HG03039 (cell line): Measurements from ENCODE around the gene CHN1.

ENCODE experiments used
- ATAC-seq: cut with Tn5 transposase; IDR thresholded peaks from one replicate; pipeline ENCODE4 v1.9.1; 2021; ENCODE audit warnings: mild to moderate bottlenecking, moderate library complexity; ENCODE audit not compliant: unreplicated experiment

The CHN1 gene

DNA sequence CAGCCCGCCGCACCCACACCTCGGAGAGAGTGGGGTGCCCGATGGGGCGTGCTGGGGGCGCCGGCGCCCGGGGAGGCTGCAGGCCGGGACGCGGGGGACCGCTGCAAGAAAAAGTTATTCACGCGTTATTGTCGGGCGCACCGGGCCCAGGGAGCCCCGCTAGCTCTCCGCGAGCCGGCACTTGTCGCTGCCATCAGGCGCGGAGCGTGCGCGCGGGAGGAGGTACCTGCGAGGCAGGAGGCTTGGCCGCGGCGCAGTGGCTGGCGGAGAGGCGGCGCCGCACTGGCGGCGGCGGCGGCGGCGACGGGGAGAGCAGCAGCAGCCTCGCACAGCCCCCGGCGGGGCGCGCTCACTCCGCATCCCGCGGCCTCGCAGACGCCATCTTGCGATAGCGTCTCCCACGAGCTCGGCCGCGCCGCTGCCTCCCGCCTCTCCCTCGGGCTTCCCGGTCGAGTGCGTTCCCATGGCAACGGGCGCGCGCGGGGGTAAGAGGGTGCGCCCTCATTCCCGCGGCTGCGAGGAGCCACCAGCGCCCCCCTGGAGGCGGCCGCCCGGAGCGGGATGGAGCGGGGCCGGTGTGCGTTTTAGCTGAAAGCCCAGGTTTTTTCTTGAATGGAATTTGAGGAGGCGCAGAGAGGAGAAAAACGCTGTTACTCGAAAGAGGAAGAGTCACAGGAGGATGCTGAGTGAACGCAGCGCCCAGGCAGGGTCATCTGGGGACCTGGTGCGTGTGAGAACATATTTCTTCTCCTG, at the start of gene CHN1:
CHN1 (minus strand) TSS at position 402 of the 753 bp plus-strand sequence. CDS start 469 bp downstream, outside the sequence.
- ATAC-seq = peak; percentile 81

DNA sequence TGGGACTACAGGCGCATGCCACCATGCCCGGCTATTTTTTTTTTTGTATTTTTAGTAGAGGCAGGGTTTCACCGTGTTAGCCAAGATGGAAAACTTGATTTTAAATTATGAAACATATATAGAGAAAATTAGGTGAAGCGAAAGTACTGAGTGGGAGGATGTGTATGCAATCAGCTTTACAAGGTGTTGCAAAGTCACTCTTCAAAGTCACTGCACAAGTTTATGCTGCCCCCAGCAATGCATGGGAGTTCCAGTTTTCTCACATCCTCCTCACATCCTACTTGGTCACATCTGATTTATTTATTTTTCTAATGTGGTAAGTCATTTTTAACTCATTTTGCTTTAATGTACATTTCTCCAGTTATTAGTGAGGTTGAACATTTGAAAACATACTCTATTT, 49.2 kb upstream of the CHN1 start:
- no peak for ATAC-seq

DNA sequence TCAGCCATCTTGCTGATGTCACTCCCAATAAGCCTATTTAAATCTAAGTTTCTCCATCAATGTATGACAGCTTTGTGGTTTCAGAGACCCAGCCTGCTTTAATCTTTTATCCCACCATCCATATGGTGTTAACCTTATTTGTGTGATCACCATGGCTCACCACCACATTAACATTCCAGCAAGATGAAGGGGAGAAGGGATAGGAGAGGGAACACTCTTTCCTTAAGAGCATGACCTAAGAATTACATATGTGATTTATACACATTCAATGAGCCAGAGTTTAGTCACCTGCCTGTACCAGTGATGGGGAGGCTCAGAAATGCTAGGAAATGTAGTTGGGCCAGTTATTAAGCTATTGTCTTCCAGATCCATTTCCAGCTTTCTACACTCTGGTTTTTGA, 44.5 kb upstream of the CHN1 start:
- no peak for ATAC-seq

DNA sequence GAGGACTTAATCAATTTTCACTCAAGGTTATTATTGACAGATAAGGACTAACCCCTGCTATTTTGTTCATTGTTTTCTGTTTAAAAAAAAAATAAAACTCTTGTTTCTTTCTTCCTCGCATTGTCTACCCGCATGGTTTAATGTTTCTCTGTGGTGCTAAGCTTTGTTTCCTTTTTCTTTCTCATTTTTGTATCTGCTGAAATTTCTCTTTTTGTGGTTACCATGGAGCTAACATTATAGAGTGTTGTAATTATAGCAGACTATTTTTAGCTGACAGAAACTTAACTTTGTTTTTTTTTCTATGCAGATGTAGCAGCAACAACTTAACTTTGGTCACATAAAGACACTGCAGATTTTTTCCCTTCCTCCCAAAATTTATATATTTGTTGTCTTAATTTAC, 43.1 kb upstream of the CHN1 start:
- ATAC-seq = no peak

- ATAC-seq = no peak
Measured at GRCh38 chr2:175039490-175039889, 34.3 kb upstream of the CHN1 start.

GRCh38 chr2:175039031-175039430, 33.9 kb upstream of the CHN1 start:
- ATAC-seq = no peak

- no peak for ATAC-seq
Measured at GRCh38 chr2:175037941-175038340, 32.8 kb upstream of the CHN1 start.

DNA sequence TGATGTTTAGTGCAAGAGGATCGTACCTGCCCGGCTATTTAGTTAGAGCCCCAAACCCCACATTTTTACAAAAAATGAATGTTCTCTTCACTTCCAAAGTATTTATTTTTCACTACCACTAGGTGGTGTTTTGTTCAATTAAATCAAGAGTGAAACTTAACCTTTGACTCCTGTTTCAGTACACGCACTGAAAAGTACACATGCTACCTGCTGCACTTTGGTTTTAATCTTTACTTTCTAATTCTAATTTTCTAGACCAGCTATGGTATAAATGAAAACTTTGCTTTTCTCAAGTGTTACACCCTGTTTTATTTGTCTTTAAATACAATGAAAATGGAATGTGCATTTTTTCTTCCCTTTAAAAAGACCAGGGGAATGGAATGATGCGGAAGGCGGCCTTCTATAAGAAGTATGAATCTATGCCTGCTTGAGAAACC, 31.4 kb upstream of the CHN1 start:
- no peak for ATAC-seq

GRCh38 chr2:175035806-175036205, 30.6 kb upstream of the CHN1 start:
- ATAC-seq = no peak

DNA sequence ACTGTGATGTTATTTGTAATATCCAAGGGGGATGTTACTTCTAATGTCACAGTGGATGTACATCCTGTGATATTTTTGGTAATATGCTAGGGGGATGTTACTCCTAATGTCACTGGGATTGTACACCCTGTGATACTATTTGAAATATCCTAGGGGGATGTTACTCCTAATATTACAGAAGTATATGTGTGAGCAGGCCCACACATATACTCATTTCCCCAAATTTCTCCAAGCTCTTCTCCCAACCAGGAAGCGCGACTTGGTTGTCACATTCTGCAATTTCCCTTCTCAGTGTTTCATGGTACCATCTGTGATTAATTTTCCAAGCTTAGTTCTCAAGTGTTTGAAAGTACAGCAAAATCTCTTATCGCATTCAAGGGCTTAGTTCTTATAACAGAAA, 29.5 kb upstream of the CHN1 start:
- ATAC-seq = no peak

DNA sequence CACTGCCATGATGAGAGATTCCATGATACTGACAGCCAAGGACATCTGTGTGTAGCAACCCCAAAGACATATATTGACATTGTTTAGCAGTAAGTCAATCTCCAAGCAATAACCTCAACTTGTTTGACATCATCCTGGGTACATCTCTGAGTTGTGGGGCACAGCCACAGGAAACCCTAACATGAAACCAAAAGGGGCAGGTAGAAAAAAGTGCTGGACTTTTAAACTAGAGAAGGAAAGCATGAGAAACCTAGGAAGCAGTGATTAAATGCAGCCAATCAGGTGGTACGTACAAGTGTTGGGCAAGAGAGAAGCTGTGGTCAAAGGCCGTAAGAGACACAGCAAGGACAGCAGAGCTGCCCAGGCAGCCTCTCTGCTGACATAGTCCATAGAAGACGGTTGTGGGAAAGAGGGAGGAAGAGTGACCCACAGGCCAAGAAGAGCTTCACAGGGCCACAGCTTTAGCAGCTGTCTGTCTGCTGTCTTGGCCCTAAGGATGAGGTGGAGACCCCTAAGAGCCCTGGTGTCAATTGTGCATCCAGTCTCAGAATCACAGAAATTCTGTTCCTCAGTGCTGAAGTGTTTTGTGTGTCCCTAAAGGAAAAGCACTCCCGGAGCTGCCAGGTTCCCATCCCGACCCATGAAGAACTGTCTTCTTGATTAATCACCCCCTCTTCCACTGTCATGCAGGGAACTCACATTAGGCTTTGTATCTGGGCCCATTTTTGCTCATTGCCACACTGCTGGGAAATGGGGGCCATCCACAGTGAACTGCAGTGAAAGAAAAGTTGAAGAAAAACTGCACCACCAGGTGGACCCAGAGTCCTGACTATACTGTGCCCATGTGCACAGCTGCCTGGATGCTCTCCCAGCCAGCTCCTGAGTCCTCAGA, 25.4 kb upstream of the CHN1 start:
- no peak for ATAC-seq

- ATAC-seq = no peak
Measured at GRCh38 chr2:175027755-175028154, 22.6 kb upstream of the CHN1 start.

DNA sequence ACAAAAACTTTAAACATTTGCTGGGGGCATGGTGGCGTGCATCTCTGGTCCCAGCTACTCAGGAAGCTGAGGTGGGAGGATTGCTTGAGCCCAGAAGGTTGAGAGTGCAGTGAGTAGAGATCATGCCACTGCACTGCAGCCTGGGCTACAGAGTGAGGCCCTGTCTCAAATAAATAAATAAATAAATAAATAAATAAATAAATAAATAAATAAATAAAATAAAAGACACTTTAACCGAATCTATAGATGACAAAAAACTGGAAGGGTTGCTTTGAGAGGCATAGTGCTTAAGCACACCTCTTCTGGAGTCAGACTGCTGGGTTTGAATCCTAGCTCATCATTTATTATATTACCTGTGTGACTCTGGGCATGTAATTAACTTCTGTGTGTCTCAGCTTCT, 21.2 kb upstream of the CHN1 start:
- ATAC-seq = no peak

GRCh38 chr2:175025946-175026345, 20.8 kb upstream of the CHN1 start:
- no peak for ATAC-seq

DNA sequence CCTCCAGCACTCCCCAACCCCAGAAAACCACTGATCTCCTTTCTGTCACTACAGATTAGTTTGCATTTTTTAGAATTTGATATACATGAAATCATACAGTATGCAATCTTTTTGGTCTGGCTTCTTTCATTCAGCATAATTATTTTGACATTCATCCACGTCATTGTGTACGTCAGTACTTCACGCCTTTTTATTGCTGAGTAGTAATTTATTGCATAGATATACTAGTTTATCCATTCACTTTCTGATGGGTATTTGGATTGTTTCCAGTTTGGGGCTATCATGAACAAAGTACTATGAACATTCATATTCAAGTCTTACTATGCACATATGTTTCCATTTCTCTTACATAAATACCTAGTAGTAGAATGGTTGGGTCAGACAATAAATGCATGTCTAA, 20.1 kb upstream of the CHN1 start:
- ATAC-seq = no peak

DNA sequence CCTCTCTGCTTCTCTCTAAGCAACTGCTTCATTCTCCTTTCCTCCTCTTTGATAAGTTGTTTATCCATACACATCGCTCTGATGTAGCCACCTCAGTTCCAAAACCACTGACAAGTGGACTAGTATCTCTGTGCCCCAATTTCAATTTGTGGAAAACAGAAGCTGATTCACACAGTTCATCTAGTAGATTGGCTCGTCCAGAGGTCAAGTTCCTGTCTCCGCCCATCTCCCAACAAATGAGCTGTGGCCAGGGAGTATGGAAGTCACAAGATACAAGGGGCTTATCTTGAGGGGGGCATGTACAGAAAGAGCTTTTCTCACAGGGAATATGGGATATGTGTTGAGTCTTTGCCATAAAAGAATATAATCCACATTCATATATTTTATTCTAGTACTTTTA, 17.7 kb upstream of the CHN1 start:
- ATAC-seq = no peak

GRCh38 chr2:175019566-175020327, 14.6 kb upstream of the CHN1 start:
- ATAC-seq = no peak

DNA sequence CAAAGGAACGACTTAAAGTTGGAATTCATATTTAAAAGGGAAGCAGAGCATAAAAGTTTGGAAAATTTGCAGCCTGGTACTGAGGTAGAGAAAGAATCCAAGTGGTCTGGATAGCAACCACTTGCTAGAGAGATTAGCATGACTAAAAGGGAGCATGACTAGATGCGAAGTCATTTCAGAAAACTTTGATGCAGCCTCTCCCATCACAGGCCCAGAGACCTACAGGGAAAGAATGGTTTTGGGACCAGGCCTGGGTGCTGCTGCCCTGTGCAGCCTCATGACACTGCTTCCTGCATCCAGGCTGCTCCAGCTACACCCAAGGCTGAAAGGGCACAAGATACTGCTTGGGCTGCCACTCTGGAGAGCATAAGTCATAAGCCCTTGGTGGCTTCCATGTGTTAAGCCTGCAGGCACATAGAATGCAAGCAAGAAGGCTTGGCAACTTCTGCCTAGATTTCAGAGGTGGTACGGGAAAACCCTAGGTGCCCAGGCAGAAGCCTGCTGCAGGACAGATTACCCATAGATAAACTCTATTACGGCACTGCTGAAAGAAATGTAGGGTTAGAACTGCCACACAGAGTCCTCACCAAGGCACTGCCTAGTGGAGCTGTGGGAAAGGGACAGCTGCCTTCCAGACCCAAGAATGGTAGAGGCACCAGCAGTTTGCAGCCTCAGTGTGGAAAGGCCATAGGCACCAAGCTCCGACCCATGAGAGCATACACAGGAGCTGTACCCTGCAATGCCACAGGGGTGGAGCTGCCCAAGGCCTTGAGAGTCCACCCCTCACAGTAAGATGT, 12.6 kb upstream of the CHN1 start:
- no peak for ATAC-seq

- no peak for ATAC-seq
Measured at GRCh38 chr2:175015340-175015739, 10.2 kb upstream of the CHN1 start.

- ATAC-seq = no peak
Measured at GRCh38 chr2:175012516-175012915, 7.3 kb upstream of the CHN1 start.

DNA sequence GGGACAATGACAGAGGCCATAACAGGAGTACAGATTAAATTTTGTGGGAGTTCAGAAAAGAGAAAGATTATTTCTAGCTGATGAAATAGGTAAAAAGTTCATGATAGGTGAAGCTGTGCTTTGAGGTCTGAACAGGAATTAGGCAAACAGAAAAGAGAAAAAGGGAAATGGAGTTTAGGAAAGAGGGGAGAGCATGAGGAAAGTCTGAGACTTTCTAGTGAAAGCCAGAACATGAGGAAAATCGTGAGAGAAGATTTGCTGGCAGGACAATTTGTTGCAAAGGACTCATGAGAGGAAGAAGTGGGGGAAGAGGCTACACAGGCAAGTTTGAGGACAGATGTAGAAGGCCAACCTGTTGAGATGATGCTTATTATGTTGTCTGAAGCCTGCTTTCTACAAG, 6.3 kb upstream of the CHN1 start:
- ATAC-seq = no peak
